Psoas muscle (tissue), 8 donors: Measurements from ENCODE around the gene SSTR3. TPM values are rescaled to one million over a fixed set of nuclear protein-coding genes. Genes with fewer than 3 reads are reported as not detected.
A peak's percentile ranks its signal among the peaks of the same experiment; 100 is the strongest.
"Not testable (repeated sequence)": the region's sequence is repeated elsewhere in the genome, so short reads cannot be mapped to it uniquely, and the experiment has no call there.

Experiments
- ATAC-seq, 4 donors: fragments of 200-7000 bp; cut with Tn5 transposase; one replicate each; pipeline ENCODE4 v1.9.1; 2020; ENCODE audit warnings: moderate library complexity in 3 of 4, mild to moderate bottlenecking in 2 of 4
- DNase-seq, 2 donors: peaks; one replicate each; pipeline ENCODE4 v3.0.0-alpha.2; 2020
- H3K27ac ChIP-seq: fragments of 200-600 bp; one replicate; pipeline ENCODE4 v1.8.0; 2022
- H3K27me3 ChIP-seq, 3 donors: fragments of 200-600 bp in 1 of 3; one replicate each; pipeline versions ENCODE4 v1.6.1 to v1.8.0; 2013 to 2022; ENCODE audit warnings: low read length in 2 of 3, mild to moderate bottlenecking in 2 of 3, moderate library complexity in 1 of 3; ENCODE audit not compliant: insufficient read depth in 3 of 3
- H3K36me3 ChIP-seq, 2 donors: fragments of 200-600 bp in 1 of 2; one replicate each; pipeline versions ENCODE4 v1.6.1 to v1.8.0; 2013 to 2022; ENCODE audit warnings: low read depth in 1 of 2, mild to moderate bottlenecking in 1 of 2, moderate library complexity in 1 of 2; ENCODE audit not compliant: insufficient read depth in 1 of 2
- H3K4me1 ChIP-seq: fragments of 200-600 bp; one replicate; pipeline ENCODE4 v1.8.0; 2022
- H3K4me3 ChIP-seq: fragments of 200-600 bp; one replicate; pipeline ENCODE4 v1.8.0; 2022; ENCODE audit warnings: mild to moderate bottlenecking
- H3K9me3 ChIP-seq: fragments of 200-600 bp; one replicate; pipeline ENCODE4 v1.8.0; 2022
- WGBS, 3 donors: extraction: QIAGEN DNeasy Blood & Tissue Kit; methylation state at CpG; one replicate each; pipeline versions ENCODE4 v1.1.6 to v1.1.7; 2013; 5-methylcytosine and 5-hydroxymethylcytosine counted together
- intact Hi-C, 2 donors: fragments of 100-400 bp; cut with DNase I; formaldehyde crosslinking; loops; one replicate each; pipeline versions ENCODE4 v1.11.0 to v1.14.2; 2022
- polyA plus RNA-seq, 3 donors: library from polyadenylated mRNA; stranded (reverse); fragments of 200-250 nt; gene quantifications; one replicate each; pipeline ENCODE4 v1.2.3, GENCODE V29; 2013
- total RNA-seq, 4 donors: library from RNA; stranded (reverse); fragmentation: NEBNext Ultra II Directional in 2 of 4; extraction: Animal tissue kit (Norgen Biotek cat#: 25700) in 2 of 4; gene quantifications; one replicate each; pipeline versions ENCODE4 v1.2.1 to v1.2.4, GENCODE V29; 2021 to 2023
- TF ChIP-seq, protein P1 (sequence below): fragments of 200-600 bp; IDR thresholded peaks from one replicate; pipeline ENCODE4 v1.8.0; 2022; ENCODE audit warnings: antibody characterized with exemption
- donor health status: healthy with polysubstance abuse.
- donor health status: DM: no; HTN: no; CAD: no; lungs with moderate emphysema.
- donor health status: Bipolar disorder and iron deficiency.
- donor health status: healthy.
- donor health status: DM: yes; HTN: yes; CAD: no.
- donor health status: DM: no; HTN: no; CAD: no.
- donor health status: DM: no; HTN: no; CAD: no.
- donor health status: DM: yes; HTN: yes; CAD: no.

Gene SSTR3
- total and polyA plus RNA-seq, 7 donors = 0.01 TPM; not detected in 6

DNA sequence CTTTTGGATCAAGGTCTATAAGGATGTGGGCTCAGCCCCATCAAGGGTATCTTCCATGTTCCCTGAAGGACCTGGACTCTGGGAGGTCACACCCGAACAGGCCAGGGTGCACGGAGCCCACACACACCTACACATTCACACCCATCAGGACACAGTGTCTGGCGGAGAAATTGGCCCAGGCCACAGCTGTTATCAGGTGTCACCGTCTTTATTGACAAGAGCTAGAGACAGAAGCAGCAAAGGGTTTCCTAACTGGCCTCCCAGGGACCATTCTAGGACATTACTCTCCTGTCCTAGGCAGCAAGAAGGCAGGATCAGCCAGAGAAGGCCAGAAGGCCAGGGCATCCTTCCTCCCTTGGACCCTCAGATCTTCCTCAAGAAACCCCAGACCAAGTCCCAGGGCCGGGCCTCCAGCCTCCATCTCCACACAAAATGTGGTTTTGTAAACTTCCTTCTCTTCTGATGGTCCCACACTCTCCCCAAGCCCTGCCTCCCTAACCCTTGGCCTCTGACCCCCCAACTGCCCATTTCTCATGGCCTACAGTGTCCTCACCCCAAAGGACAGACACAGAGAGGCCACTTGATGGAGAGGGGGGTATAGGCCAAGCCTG, 8.1 kb downstream of the SSTR3 start:
- intact Hi-C loops = loop anchor here (5.0 kb wide), 2 partner anchors 127 to 427 kb away; partner anchors contain the start of gene IFT27 (in 1 of the 2)
- Histone ChIP-seq H3K9me3 (no peaks in the 10 kb centered on the region), H3K27ac (no peak overlapping the region), H3K27me3 (no peaks in the 10 kb centered on the region), H3K4me1 (no peaks in the 10 kb centered on the region), H3K4me3 (no peak overlapping the region), H3K36me3 (no peaks in the 10 kb centered on the region)
- TF ChIP-seq, protein P1, sequence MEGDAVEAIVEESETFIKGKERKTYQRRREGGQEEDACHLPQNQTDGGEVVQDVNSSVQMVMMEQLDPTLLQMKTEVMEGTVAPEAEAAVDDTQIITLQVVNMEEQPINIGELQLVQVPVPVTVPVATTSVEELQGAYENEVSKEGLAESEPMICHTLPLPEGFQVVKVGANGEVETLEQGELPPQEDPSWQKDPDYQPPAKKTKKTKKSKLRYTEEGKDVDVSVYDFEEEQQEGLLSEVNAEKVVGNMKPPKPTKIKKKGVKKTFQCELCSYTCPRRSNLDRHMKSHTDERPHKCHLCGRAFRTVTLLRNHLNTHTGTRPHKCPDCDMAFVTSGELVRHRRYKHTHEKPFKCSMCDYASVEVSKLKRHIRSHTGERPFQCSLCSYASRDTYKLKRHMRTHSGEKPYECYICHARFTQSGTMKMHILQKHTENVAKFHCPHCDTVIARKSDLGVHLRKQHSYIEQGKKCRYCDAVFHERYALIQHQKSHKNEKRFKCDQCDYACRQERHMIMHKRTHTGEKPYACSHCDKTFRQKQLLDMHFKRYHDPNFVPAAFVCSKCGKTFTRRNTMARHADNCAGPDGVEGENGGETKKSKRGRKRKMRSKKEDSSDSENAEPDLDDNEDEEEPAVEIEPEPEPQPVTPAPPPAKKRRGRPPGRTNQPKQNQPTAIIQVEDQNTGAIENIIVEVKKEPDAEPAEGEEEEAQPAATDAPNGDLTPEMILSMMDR = no peak
- WGBS, 3 donors = 81 to 87% (median 86%) methylated on average over 5 of the region's 5 CpGs
- ATAC-seq (no peak), DNase-seq (peak in 1 of 2 donors; percentile 38)

DNA sequence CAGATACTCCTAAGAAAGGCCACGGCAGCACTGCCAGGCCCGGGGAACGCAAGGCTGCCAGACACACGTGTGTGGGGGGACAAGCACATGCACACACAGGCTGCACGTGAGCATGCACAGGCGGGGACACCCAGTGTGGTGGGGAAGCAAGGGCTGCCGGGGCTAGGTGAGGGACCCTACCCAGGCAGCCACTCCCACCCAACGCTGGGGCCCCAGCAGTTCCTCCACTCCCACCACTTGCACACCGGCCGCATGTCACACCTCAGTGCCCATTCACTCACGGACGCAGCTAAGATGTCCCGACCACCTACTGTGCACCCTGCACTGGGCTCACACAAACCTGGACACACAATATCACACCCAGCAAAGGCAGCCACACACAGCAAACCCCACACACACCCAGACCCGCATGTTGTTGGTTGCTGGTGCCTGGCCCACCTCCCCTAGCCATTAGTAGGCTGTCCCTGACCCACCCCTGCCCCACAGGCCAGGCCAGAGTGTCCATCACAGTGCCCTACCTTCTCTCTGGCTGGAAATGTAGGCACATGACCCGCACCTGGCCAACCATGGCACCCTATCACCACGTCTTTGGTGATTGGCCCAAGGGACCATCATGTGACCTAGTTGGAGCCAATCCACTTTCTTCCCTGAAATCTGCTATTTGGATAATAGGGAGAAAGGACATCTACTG, 8.8 kb downstream of the SSTR3 start:
- intact Hi-C loops = loop anchor here (5.0 kb wide), 2 partner anchors 126 to 426 kb away; partner anchors contain the start of gene IFT27 (in 1 of the 2)
- DNase-seq (peak in 1 of 2 donors; percentile 40), ATAC-seq (no peak)
- Histone ChIP-seq H3K4me3 (no peak overlapping the region), H3K27me3 (no peaks in the 10 kb centered on the region), H3K4me1 (no peaks in the 10 kb centered on the region), H3K27ac (no peak overlapping the region), H3K9me3 (no peaks in the 10 kb centered on the region), H3K36me3 (no peaks in the 10 kb centered on the region)
- 81 to 86% (median 86%) methylated on average over 16 of the region's 16 CpGs for WGBS, 3 donors
- TF ChIP-seq, protein P1 = no peak

DNA sequence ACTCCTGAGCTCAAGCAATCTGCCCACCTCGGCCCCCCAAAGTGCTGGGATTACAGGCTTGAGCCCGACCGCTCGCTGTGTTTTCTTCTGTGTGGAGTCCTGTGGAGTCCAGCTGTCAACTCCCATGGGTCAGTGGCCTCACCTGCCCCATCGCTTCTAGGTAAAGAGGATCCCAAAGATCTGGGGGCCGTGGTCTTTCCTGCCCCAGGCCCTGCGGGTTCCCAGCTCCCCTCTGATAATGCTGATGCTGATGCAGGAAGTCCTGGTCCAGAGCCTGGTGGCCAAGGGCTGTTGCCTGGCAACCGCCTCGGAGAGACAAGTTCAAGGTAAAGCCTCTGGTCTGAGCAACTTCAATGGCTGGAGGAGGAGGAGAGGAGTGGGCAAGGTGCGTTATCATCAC, 9.6 kb downstream of the SSTR3 start:
- DNase-seq (peak in 1 of 2 donors; percentile 37), ATAC-seq (no peak)
- Histone ChIP-seq H3K27me3 (no peaks in the 10 kb centered on the region), H3K4me1 (peaks cover 4% of the 10 kb centered on the region), H3K4me3 (no peak overlapping the region), H3K9me3 (no peaks in the 10 kb centered on the region), H3K36me3 (no peaks in the 10 kb centered on the region), H3K27ac (no peak overlapping the region)
- WGBS, 3 donors = 81 to 86% (median 84%) methylated on average over 10 of the region's 10 CpGs
- TF ChIP-seq, protein P1 = no peak
- intact Hi-C loops = loop anchor here (5.0 kb wide), 2 partner anchors 125 to 425 kb away; partner anchors contain the start of gene IFT27 (in 1 of the 2)

DNA sequence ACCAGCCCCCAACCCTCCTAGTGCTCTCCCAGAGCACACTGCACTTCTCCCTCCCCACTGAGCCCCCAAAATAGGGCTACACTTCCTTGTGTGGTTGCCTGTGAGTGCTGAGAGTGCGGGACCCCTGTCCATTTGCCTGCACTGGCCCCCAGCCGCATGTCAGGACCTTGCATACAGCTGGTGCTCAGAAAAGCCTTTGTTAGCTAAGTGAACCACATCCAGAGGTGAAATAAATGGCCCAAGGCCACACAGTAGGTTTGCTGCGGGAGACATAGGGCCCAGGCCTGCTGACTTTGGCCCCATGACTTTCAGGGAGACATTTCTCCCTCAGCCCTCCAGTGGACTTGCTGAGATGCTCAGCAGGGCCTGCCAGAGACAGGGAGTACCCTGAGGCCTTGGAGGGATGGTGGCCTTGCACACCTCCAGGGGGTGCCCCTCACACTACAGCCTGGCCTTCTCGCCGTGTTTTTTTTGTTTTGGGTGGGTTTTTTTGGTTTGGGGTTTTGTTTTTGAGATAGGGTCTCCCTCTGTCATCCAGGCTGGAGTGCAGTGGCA, 10.2 kb downstream of the SSTR3 start:
- no peak for ATAC-seq
- H3K36me3 ChIP-seq = no peaks in the 10 kb centered on the region
- H3K9me3 ChIP-seq = no peaks in the 10 kb centered on the region
- H3K27me3 ChIP-seq = no peaks in the 10 kb centered on the region
- TF ChIP-seq, protein P1 = no peak
- no peak overlapping the region for H3K27ac ChIP-seq
- 86 to 95% (median 94%) methylated on average over 5 of the region's 5 CpGs for WGBS, 3 donors
- intact Hi-C loops = loop anchor here (5.0 kb wide), 2 partner anchors 125 to 425 kb away; partner anchors contain the start of gene IFT27 (in 1 of the 2)
- DNase-seq = peak in 1 of 2 donors; percentile 19
- no peak overlapping the region for H3K4me3 ChIP-seq
- peaks cover 10% of the 10 kb centered on the region for H3K4me1 ChIP-seq

DNA sequence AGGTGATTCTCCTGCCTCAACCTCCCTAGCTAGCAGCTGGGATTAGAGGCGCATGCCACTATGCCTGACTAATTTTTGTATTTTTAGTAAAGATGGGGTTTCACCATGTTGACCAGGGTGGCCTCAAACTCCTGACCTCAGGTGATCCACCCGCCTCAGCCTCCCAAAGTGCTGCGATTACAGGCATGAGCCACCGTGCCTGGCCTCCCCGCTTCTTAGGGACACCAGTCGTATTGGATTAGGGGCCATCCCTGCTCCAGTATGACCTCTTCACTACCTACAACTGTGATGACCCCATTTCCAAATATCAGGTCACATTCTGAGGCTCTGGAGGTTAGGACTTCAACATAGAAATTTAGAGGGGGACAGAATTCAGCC, 10.8 kb downstream of the SSTR3 start:
- H3K4me1 ChIP-seq = peaks cover 17% of the 10 kb centered on the region
- not testable (repeated sequence) for H3K36me3 ChIP-seq, H3K27ac ChIP-seq, H3K27me3 ChIP-seq, H3K9me3 ChIP-seq, ATAC-seq, H3K4me3 ChIP-seq
- 95% methylated on average over 6 of the region's 6 CpGs for WGBS, 3 donors
- DNase-seq = peak in 1 of 2 donors; percentile 35
- intact Hi-C loops = loop anchor here (5.0 kb wide), 2 partner anchors 124 to 424 kb away; partner anchors contain the start of gene IFT27 (in 1 of the 2)
